Kidney glomerular epithelial cell (primary cell): Measurements from ENCODE around the gene MYO5B.
"Not testable (repeated sequence)": the region's sequence is repeated elsewhere in the genome, so short reads cannot be mapped to it uniquely, and the experiment has no call there.

Experiments
- DNase-seq: peaks from one replicate; lab custom pipeline; 2025; lab: John Stamatoyannopoulos, UW

MYO5B gene

DNA sequence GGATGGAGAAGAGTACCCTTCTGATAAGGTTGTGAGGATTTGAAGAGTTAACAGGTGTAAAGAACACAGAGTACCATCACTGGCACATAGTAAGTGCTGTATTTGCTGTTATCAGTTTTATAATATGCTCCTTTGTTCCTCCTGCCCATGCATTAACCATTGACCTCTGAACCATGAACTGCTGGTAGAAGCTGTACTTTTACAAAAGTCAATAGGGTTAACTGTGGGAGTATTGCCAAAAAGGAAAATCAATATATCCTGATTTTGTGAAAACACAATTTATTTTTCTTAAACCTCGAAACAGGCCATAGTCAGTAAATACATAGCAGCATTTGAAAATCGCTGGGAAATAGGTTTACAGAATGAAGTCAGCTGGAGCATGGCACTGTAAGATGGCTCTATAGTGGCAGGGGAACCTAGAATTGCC is 362.7 kb downstream of the MYO5B start:
- no peak for DNase-seq

DNA sequence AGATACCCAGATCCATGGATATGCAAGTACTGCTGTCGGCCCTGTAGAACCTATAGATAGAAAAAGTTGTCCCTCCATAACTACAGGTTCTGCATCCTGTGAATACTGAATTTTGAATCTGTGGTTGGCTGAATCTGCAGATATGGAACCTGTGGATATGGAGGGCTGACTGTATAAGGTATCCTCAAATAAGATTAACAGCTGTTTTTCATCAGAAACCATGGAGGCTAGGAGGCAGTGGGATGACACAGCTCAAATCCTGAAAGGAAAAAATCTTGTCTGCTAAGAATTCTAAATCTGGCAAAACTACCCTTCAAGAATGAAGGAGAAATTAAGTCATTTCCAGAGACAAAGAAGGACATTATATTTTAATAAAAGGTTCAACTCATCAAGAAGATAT is 367.0 kb downstream of the MYO5B start:
- DNase-seq: no peak

DNA sequence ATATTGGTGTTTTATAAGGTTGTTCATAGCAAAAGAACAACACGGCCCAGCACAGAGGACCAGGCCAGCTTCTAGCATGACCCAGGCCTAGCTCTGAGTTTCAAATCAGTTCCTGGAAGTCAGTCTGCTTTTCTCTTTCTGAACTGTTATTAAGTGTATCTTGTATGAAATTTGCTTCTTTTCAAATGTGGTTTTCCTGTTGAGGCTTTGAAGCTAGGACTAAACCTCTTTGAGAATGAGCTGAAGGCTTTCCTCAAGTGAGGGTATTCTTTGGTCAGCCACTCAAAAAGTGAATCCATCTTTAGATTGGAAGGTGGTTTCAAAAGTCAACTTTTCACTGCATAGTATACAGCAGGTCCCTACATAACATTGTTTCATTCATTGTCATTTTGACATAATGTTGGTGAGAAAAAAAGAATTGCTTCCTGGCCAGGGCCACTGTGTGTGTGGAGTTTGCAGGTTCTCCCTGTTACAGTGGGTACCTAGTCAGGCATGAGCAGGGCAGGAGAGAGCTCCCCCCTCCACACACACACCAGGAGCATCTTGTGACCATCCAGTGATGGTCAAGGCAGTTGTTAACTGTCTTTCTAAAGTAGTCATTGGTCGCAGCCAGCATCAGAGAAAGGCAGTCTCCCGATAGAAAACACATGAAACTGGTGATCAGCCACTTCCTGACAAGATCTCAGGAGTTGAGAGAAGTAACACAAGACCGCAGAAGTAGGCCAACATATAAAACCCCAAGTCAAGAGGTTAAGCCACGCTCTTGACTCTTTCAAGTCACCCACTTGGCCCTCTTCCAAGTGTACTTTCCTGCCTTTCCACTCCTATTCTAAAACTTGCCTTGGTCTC is 374.9 kb downstream of the MYO5B start:
- no peak for DNase-seq

DNA sequence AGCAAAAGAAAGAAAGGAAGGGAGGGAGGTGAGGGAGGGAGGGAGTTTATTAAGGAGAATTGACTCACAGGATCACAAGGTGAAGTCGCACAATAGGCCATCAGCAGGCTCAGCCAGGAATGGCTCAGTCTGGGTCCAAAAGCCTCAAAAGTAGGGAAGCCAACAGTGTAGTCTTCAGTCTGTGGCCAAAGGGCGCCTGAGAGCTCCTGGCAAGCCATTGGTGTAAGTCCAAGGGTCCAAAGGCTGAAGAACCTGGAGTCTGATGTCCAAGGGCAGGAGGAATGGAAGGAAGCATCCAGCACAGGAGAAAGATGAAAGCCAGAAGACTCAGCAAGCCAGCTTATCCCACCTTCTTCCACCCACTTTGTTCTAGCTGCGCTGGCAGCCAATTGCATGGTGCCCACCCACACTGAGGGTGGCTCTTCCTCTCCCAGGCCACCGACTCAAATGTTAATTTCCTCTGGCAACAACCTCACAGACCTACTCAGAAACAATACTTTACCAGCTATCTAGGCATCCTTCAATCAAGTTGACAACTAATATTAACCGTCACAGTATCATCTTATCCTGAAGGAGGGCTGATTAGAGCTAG is 375.8 kb downstream of the MYO5B start:
- no peak for DNase-seq

DNA sequence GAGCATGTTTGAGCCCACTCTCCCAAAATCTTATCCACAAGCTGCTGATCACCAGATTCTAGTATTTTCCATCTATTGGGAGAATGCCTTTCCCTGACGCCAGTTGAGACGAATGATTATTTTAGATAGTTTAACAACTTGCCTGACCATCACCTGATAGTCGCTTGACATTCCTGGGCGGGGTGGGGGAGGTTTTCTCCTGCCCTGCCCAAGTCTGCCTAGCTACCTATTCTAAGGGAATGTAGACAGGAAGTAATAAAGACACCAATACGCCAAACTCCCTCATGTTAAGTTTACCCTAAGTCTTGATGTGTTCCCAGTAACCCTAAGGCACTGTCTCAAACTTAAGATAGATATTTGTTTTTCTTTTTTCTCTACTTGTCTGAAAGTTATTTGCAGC is 377.0 kb downstream of the MYO5B start:
- no peak for DNase-seq

DNA sequence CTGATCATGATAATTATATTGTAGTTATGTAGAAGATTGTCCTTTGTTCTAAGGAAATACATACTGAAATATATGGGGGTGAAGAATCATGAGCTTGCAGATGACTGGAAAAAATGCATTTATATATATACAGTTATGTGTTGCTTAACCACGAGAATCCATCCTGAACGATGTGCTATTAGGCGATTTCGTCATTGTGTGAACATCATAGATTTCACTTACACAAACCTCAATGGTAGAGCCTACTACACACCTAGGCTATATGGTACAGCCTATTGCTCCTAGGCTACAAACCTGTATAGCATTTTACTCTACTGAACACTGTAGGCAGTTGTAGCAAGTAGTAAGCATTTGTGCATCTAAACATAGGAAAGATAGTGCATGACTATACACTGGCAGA is 379.0 kb downstream of the MYO5B start:
- no peak for DNase-seq

DNA sequence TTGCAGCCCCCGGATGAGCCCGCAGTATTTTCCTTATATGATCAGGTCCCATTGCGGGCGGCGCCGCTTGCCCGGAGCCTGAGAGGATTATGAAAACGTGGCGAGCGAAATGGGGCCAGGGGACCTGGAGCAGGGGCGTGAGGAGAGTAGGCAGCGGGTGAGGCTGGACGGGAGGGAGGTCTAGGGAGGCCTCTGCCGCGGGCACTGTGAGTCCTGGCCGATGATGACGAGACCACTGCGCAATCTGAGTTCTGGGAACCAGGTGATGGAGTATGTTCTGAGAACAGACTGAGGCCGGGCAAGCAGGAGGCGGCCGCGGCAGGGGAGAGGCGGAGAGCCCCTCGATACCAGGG is 380.8 kb downstream of the MYO5B start:
- DNase-seq: peak; percentile 35

DNA sequence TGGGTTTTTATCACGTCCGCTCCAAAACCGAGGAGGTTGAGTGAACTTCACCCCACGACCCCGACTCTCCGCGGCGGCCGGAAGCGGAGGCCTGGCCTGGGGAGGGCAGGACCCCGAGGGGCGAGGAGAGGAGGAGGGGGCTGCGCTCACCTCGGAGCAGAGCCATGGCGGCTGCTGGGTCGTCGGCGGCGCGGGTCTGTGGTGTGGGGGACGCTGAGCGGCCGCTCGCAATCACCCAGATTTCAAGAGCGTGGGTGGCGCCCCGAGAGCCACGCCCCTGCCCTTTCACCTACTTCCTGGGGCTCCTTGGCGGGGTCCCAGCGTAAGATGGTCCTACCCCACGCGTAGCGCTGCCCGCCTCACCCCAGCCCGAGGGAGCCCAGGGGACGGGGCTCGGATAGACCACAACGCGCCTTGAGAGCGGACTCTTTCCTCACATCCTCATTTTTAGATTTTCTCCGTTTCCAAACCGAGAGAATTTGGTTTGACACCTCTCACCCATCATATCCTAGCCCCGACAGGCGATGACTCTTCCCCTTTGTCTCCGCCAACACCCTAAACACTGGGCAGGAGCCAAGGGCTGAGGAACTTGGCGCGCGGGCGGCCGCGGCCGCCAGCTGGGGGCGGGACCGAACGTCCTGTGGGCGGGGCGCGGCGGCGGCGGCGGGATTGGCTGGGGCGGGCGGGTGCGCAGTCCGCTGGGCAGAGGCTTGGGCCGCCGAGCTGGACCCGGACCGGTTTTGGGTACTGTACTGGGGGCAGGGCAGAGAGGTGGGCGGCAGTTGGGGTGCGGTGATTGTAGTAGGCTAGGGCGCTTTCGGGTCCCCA is 381.4 kb downstream of the MYO5B start, which contains the start of gene ACAA2:
Gene ACAA2 (minus strand): TSS at position 215 of the 828 bp plus-strand sequence. CDS start 49 bp downstream, at position 166.
- DNase-seq: peak; percentile 60

DNA sequence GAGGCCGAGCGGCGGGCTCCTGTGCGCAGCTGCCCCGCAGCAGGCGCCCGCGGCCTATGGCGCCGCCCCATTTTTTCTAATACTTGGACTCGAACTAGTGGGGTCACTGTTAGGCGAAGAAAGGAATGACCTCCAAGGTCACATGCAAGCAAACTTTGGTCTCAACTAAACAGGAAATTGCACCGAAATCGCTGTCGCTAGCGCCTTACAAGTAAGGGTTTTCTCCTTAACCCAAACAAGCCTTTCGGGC is 382.0 kb downstream of the MYO5B start:
- no peak for DNase-seq

DNA sequence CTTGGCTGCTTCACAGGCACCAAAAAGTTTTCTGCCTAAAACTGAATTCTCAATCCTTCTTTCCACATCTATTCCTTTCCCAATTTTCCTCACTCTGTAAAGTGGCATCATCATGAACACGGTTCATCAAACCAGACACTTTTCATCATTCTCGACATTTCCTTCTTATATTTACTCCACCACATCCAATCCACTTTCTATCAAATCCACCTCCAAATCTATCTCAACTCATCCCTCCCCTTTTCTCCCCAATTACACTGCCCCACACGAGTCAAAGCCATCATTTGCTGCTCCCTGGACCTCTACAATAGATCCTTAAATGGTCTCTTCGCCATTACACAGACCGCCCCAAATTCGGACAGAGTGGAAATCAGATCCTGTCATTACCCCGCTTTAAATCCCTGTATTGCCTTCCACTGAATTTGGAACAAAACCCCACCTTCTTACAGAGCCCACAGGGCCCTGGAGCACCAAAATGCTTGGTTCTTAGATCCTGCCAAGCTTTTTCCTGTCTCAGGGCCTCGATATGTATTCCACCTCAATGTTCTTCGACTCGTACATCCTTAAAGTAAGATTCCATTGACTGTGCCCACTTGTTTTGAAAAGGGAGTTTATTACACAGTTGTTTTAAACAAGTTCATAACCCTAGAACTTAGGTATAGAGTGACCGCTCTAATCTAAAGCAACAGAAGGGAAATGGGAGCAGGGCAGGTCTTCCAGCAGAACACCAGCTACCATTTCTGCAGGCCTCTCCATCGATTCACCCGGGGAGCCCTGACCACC is 382.5 kb downstream of the MYO5B start:
- DNase-seq: no peak

DNA sequence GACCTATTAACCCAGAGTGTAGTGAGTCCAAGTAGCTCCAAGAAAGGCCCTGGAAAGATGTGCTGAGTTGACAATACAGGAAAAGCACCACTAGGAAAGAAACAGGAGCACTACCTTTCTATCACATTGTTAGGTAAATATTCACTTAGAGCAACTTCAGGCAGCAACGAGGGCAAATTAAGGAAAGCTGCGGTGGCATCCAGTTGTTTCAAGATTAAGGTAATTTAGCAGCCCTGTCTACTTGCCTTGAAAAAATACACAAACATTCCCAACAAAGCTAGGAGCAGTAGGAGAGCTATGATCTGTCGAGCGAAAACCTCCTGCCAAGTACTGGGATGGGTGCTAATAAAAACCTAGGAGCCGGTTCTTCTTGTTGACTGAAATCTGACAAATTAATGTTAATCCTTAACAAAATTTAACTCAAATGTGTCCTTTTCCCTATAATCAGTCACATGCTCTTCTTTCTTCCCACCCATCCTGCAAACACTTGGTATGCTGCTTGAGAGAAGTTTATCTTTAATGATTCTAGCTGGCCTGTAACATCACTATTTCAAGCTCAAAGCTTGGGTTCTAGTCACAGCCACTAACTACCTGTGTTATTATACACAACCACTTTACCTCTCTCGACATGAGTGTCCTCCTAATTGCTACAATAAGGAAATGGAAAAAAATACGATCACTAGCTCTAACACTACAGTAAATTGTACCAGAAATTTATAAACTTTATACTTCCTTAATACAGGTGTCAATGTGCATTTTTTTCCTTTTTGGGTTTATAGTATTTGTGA is 383.6 kb downstream of the MYO5B start:
- peak; percentile 19 for DNase-seq

DNA sequence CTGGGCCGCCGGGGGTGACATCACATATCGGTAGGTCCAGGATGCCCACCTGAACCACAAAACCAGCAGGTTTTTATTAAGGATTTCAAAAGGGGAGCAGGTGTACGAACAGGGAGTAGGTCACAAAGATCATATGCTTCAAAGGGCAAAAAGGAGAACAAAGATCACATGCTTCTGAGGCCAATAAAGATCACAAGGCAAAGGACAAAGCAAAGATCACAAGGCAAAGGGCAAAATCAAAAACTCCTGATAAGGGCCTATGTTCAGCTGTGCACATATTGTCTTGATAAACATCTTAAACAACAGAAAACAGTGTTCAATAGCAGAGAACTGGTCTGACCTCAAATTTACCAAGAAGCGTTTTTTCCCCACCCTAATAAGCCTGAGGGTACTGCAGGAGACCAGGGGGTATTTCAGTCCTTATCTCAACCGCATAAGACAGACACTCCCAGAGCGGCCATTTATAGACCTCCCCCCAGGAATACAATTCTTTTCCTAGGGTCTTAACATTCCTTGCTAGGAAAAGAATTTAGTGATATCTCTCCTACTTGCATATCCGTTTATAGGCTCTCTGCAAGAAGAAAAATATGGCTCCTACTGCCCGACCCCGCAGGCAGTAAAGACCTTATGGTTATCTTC is 386.3 kb downstream of the MYO5B start:
- not testable (repeated sequence) for DNase-seq

DNA sequence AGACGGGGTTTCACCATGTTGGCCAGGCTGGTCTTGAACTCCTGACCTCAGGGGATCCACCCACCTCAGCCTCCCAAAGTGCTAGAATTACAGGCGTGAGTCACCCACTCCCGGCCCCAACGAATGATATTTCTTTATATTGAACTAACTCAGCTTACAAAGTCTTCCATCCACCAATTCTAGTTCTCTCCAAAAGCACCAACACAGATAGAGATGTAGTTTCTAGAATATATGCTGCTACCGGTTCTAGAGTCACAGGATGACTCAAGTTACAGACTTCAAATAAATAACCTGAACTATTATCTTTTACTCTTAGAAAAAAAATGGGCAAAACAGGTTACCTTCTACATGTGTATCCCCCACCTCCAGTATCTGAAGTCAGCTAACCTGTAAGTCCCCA is 390.9 kb downstream of the MYO5B start:
- DNase-seq: no peak

DNA sequence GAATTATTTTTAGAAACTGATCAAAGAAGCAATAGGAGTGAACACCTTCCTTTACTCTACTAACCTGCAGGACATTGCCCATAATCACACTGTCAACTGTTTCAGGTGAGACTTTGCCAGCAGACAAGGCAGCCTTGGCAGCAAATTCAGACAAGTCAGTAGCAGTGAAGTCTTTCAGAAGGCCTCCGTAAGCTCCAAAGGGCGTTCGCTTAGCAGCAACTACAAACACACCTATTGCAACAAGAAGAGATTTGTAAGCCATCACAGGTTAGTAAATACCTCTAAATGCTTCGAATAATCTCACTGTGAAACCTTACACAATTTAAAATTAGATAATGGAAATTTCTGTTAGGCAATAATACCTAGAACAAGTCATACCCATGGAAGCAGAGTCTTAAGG is 392.3 kb downstream of the MYO5B start:
- no peak for DNase-seq

DNA sequence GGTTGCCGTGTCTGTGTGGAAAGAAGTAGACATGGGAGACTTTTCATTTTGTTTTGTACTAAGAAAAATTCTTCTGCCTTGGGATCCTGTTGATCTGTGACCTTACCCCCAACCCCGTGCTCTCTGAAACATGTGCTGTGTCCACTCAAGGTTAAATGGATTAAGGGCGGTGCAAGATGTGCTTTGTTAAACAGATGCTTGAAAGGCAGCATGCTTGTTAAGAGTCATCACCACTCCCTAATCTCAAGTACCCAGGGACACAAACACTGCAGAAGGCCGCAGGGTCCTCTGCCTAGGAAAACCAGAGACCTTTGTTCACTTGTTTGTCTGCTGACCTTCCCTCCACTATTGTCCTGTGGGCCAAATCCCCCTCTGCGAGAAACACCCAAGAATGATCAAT is 394.5 kb downstream of the MYO5B start:
- DNase-seq: not testable (repeated sequence)

DNA sequence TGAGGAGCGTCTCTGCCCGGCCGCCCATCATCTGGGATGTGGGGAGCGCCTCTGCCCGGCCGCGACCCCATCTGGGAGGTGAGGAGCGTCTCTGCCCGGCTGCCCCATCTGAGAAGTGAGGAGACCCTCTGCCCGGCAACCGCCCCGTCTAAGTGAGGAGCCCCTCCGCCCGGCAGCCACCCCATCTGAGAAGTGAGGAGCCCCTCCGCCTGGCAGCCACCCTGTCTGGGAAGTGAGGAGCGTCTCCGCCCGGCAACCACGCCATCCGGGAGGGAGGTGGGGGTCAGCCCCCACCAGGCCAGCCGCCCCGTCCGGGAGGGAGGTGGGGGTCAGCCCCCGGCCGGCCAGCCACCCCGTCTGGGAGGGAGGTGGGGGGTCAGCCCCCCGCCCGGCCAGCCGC is 395.1 kb downstream of the MYO5B start:
- DNase-seq: not testable (repeated sequence)

DNA sequence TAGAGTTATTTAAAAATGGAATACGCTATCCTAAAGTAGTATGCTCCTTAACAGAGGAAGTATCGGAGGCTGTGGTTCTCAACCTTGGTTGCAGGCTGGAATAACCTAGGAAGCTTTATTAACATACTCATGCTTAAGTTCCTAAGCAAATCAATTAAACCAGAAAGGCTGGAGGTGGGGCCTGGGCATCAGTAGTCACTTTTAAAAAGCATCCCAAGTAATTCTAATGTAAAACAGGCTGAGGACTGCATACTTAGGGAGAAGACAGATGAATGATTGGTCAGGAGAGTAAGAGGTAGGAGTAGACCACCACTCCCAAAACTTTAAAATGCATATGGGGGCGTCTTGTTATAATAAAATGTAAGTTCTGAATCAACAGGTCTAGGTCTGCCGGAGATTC is 396.9 kb downstream of the MYO5B start:
- no peak for DNase-seq

DNA sequence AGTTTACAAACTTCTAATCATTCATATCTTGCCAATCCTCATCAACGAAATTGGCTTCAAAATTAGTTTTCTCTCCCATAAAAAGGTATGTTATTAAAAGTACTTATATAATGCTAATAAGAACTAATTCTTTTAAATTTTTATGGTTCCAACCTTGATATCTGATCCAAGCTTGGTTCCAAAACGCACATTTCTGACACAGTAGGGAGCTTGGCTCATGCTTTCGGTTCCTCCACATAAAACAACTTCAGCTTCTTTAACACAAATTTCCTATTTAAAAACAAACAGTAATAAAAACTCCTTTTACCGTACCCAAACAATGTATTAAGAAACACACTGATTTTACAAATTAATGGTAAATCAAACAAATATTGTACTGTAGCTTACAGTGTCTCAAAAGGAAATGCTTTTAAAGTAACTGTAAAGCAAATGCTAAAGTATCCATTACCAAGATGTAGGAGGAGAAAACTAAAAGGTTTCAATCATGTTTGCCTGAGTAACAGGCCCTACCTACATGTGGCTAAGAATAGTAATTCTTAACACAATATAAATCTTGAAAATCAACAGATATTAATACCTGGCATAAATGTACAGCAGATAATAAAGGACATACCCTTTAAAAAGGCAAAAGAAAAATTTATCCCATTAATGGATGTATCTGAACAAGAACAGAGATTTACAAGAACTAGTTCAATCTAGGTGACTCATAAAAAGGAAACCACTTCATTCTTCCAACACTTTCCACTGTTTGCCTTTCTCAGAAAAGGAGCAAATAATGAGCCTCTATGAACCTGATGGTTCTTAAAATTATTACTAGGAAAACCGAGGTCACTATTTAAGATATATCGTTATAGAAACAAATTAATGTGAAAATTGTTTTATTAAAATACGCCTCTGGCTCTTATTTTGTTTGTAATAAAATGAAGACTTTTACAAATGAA is 399.1 kb downstream of the MYO5B start:
- peak; percentile 9 for DNase-seq

DNA sequence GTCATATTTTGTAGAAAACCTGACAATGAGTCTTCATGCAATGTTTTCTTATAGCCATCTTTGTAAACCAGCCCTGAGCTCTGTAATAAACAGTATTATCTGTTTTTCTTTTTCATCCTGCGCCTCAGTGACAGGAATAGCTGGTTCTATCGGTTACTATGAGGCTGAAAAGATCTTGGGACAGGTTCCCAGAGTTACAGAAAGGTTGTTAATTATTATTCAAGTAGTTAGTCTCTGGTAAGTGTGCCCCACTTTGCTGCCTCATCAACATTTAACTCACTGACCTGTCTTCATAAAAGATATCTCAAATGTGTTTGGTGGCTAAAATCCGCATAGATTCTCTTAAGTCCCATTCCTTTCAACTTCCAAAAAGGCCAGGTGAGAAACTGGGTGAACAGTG is 400.2 kb downstream of the MYO5B start:
- DNase-seq: no peak
